Hepatocyte (in vitro differentiated cells): ENCODE measurements around the gene POLDIP2.

Source experiments
- EZH2 ChIP-seq: fragments of 200-600 bp; sonication (generic); IDR thresholded peaks from 2 replicates; pipeline ENCODE4 v1.6.1; 2016; ENCODE audit warnings: antibody characterized with exemption, mild to moderate bottlenecking, borderline replicate concordance
- TF ChIP-seq, protein P1 (sequence below): fragments of 200-600 bp; sonication (generic); IDR thresholded peaks from 2 replicates; pipeline ENCODE4 v1.5.1; 2016; ENCODE audit warnings: antibody characterized with exemption, mild to moderate bottlenecking; ENCODE audit not compliant: poor library complexity

DNA sequence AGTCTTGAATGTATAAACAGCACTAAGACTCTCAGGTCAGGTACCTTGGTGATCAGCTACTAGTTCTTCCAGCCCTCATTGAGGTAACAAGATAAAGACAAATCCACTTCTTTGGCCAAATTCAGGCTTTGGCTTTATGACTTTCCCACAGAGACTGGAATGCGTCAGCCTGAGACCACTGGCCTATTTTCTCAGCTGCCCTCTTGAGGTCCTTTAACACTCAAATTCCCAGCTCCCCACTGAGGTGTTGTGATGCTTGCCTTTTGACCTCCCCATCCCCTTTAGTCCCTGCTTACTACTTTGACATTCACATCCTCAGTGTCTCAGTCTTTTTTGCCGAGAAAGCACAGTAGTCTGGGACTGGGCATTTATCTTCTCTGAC lies 11.1 kb downstream of the POLDIP2 start:
- TF ChIP-seq, protein P1, sequence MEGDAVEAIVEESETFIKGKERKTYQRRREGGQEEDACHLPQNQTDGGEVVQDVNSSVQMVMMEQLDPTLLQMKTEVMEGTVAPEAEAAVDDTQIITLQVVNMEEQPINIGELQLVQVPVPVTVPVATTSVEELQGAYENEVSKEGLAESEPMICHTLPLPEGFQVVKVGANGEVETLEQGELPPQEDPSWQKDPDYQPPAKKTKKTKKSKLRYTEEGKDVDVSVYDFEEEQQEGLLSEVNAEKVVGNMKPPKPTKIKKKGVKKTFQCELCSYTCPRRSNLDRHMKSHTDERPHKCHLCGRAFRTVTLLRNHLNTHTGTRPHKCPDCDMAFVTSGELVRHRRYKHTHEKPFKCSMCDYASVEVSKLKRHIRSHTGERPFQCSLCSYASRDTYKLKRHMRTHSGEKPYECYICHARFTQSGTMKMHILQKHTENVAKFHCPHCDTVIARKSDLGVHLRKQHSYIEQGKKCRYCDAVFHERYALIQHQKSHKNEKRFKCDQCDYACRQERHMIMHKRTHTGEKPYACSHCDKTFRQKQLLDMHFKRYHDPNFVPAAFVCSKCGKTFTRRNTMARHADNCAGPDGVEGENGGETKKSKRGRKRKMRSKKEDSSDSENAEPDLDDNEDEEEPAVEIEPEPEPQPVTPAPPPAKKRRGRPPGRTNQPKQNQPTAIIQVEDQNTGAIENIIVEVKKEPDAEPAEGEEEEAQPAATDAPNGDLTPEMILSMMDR = no peak
- no peak for TF ChIP-seq EZH2
